Spinal cord (tissue), 10 donors: ENCODE data around the gene ADAMTSL1. TPM values are rescaled to one million over a fixed set of nuclear protein-coding genes. Genes with fewer than 3 reads are reported as not detected.

Source experiments
- DNase-seq, 6 donors: peaks; one replicate each; pipeline versions ENCODE4 v3.0.0 to v3.0.0-alpha.2; 2013 to 2015; ENCODE audit warnings: low spot score in 6 of 6, low read depth in 4 of 6
- H3K27ac ChIP-seq: one replicate; pipeline ENCODE4 v1.5.1; 2013; ENCODE audit warnings: low read depth, low read length, control low read depth
- H3K27me3 ChIP-seq: one replicate; pipeline ENCODE4 v1.6.1; 2013; ENCODE audit warnings: low read length; ENCODE audit not compliant: control insufficient read depth, insufficient read depth
- H3K36me3 ChIP-seq: one replicate; pipeline ENCODE4 v1.6.1; 2013; ENCODE audit warnings: low read length; ENCODE audit not compliant: control insufficient read depth, insufficient read depth
- H3K4me1 ChIP-seq: one replicate; pipeline ENCODE4 v1.6.1; 2013; ENCODE audit warnings: low read length; ENCODE audit not compliant: control insufficient read depth, insufficient read depth
- H3K4me3 ChIP-seq: one replicate; pipeline ENCODE4 v1.5.1; 2013; ENCODE audit warnings: low read depth, low read length, control low read depth
- H3K9me3 ChIP-seq: one replicate; pipeline ENCODE4 v1.6.1; 2013; ENCODE audit warnings: low read length; ENCODE audit not compliant: control insufficient read depth, insufficient read depth
- WGBS: methylation state at CpG from one replicate; pipeline ENCODE4 v1.1.5; 2013; ENCODE audit warnings: missing lambda C conversion rate; ENCODE audit not compliant: insufficient coverage; 5-methylcytosine and 5-hydroxymethylcytosine counted together
- polyA plus RNA-seq, 2 donors: library from polyadenylated mRNA; unstranded; fragments of 120-200 nt; gene quantifications; one replicate each; pipeline ENCODE4 v1.2.1, GENCODE V29; 2013; ENCODE audit not compliant: insufficient read length in 2 of 2
- total RNA-seq, 2 donors: library from RNA; depleted of rRNA in 1 of 2; stranded (reverse); fragments of 120-200 nt in 1 of 2; fragments of >200 nt in 1 of 2; gene quantifications; one replicate each; pipeline versions ENCODE4 v1.2.3 to v1.2.4, GENCODE V29; 2013 to 2014
- donor health status: healthy.

The ADAMTSL1 gene
- total and polyA plus RNA-seq, 4 donors: 21.7 to 35.3 (median 28.4) TPM

DNA sequence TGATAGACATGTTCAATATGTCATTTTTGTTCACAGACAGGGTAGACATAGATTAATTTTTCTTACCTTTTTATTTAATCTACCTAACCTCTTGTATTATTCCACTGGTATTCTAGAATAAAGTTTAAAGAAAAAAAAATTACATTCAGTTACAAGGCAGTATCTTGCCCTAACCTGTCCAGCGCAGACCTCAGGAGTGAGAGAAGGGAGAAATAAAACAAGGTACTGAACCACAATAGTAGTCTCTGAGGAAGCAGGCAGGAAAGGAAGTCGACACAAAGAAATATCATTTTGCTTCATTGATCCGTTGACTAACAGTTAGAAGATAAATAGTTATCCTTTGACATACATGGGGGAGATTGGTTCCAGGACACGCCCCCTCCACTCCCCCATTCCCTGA, 12.5 kb upstream of the ADAMTSL1 start:
- DNase-seq: no peak
- no peak overlapping the region for H3K4me3 ChIP-seq
- H3K27me3 ChIP-seq: no peaks in the 10 kb centered on the region
- H3K36me3 ChIP-seq: no peaks in the 10 kb centered on the region
- H3K27ac ChIP-seq: no peak overlapping the region
- whole genome bisulfite sequencing: 100% methylated on average over 1 of the region's 4 CpGs
- no peaks in the 10 kb centered on the region for H3K4me1 ChIP-seq
- H3K9me3 ChIP-seq: no peaks in the 10 kb centered on the region

DNA sequence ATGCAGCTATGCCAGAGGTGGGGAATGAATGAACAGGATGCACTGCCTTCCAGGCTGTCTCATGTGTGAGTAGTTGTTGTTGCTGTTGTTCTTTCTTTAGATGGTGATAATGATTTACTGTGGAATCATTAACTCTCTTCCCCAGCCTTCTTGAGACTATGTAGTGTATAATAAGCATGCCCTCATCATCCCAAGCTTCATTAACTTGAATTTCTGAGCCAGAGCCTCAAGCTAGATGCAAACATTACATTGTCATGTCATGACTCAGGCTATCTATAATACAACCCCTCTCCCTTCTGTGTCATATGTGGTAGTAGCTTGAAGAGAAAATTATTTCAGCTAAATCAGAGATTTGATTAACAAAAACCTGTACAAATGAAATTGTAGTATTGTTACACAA, 10.0 kb upstream of the ADAMTSL1 start:
- Histone ChIP-seq H3K36me3 (no peaks in the 10 kb centered on the region), H3K27ac (no peak overlapping the region), H3K4me3 (no peak overlapping the region), H3K27me3 (no peaks in the 10 kb centered on the region), H3K4me1 (no peaks in the 10 kb centered on the region), H3K9me3 (no peaks in the 10 kb centered on the region)
- DNase-seq: no peak

- no peaks in the 10 kb centered on the region for H3K27me3 ChIP-seq
These were observed 7.9 kb upstream of the ADAMTSL1 start for GRCh38 chr9:18466101-18466500.

GRCh38 chr9:18467696-18468095, 6.3 kb upstream of the ADAMTSL1 start:
- Histone ChIP-seq H3K4me1 (no peaks in the 10 kb centered on the region), H3K9me3 (no peaks in the 10 kb centered on the region), H3K27ac (no peak overlapping the region), H3K27me3 (no peaks in the 10 kb centered on the region), H3K4me3 (no peak overlapping the region), H3K36me3 (no peaks in the 10 kb centered on the region)
- no peak for DNase-seq
- no CpG with 5 or more reads among the region's 1 CpG for WGBS

More at GRCh38 chr9:18466101-18466500, 7.9 kb upstream of the ADAMTSL1 start:
- DNase-seq: no peak
- Histone ChIP-seq H3K4me3 (no peak overlapping the region), H3K9me3 (no peaks in the 10 kb centered on the region), H3K36me3 (no peaks in the 10 kb centered on the region), H3K4me1 (no peaks in the 10 kb centered on the region), H3K27ac (no peak overlapping the region)
- WGBS: no CpG with 5 or more reads among the region's 4 CpGs

DNA sequence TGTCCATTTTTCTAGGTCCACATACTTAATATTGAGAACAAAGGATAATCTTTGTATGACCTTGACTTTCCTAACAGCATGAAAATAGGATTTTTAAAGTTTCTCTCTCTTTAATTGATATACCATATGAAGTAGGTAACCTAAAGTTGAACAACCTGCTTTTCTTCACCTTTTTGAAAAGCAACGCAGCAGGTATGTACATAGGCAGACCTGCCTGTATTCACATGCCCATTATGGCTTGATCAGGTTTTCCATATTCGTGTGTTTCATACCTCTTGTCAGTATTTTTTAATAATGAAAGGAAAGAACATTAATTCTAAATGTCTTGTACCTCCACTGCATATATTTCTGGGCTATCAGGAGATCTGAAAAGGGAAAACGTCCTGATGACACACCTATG, 1.5 kb upstream of the ADAMTSL1 start:
- no CpG with 5 or more reads among the region's 3 CpGs for WGBS
- H3K36me3 ChIP-seq: no peaks in the 10 kb centered on the region
- DNase-seq: no peak
- no peaks in the 10 kb centered on the region for H3K27me3 ChIP-seq
- no peak overlapping the region for H3K4me3 ChIP-seq
- no peaks in the 10 kb centered on the region for H3K4me1 ChIP-seq
- no peaks in the 10 kb centered on the region for H3K9me3 ChIP-seq
- H3K27ac ChIP-seq: peak overlapping the region; percentile 4

- DNase-seq: peak in 1 of 6 donors; percentile 57
- H3K9me3 ChIP-seq: no peaks in the 10 kb centered on the region
- 50% methylated on average over 2 of the region's 4 CpGs for WGBS
- no peaks in the 10 kb centered on the region for H3K36me3 ChIP-seq
- H3K4me1 ChIP-seq: no peaks in the 10 kb centered on the region
- H3K27me3 ChIP-seq: no peaks in the 10 kb centered on the region
- peak overlapping the region; percentile 4 for H3K27ac ChIP-seq
- peak overlapping the region; percentile 51 for H3K4me3 ChIP-seq
These were observed 1.1 kb upstream of the ADAMTSL1 start for GRCh38 chr9:18472841-18473251.

DNA sequence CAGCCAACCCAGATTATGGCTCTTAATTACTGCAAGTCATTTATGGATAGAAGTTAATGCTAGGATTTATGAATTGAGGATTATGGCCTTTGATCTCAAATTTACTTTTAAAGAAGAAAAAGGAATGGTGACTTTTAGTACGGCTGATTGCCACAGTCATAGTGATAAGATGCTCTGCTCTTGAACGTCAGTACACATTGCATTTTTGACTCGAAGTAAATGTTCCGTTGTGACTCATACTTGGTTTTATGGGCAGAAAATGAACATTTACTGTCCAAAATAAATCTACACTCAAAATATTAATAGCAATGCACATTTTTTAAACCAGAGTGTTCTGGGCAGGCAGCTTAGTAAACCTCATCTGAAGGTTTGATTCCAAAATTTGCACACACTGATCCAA, 830 bp downstream of the ADAMTSL1 start:
- peak in 2 of 6 donors; percentile 31 to 71 for DNase-seq
- peak overlapping the region; percentile 51 for H3K4me3 ChIP-seq
- H3K27ac ChIP-seq: peak overlapping the region; percentile 81
- no CpG with 5 or more reads among the region's 4 CpGs for WGBS
- H3K4me1 ChIP-seq: peaks cover 3% of the 10 kb centered on the region
- no peaks in the 10 kb centered on the region for H3K9me3 ChIP-seq
- no peaks in the 10 kb centered on the region for H3K27me3 ChIP-seq
- no peaks in the 10 kb centered on the region for H3K36me3 ChIP-seq

- Histone ChIP-seq H3K9me3 (no peaks in the 10 kb centered on the region), H3K4me3 (no peak overlapping the region), H3K4me1 (peaks cover 3% of the 10 kb centered on the region), H3K36me3 (no peaks in the 10 kb centered on the region), H3K27me3 (no peaks in the 10 kb centered on the region), H3K27ac (no peak overlapping the region)
- peak in 2 of 6 donors; percentile 47 to 76 for DNase-seq
- WGBS: 60% methylated on average over 2 of the region's 5 CpGs
These were observed 3.2 kb downstream of the ADAMTSL1 start for GRCh38 chr9:18477121-18477660.

DNA sequence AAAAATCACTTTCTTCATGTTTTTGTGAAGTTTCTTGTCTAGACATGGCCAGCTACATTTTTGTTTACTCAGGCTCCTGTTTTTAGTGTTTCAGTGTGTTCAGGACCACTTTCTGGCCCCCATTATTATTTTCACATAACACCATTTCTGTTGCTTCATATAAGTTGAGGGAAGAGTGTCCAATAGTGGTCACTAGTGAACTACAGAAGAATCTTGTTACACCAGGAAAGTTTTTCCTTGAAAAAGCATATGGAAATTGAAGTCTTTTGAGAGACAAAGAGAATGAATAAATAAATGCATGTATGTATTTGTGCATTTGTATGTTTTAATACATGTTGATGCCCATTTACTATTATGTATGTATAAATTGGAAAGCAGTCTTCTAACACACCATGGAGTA, 3.8 kb downstream of the ADAMTSL1 start:
- Histone ChIP-seq H3K4me1 (peaks cover 3% of the 10 kb centered on the region), H3K27me3 (no peaks in the 10 kb centered on the region), H3K4me3 (no peak overlapping the region), H3K36me3 (no peaks in the 10 kb centered on the region), H3K9me3 (no peaks in the 10 kb centered on the region), H3K27ac (no peak overlapping the region)
- DNase-seq: peak in 1 of 6 donors; percentile 43

DNA sequence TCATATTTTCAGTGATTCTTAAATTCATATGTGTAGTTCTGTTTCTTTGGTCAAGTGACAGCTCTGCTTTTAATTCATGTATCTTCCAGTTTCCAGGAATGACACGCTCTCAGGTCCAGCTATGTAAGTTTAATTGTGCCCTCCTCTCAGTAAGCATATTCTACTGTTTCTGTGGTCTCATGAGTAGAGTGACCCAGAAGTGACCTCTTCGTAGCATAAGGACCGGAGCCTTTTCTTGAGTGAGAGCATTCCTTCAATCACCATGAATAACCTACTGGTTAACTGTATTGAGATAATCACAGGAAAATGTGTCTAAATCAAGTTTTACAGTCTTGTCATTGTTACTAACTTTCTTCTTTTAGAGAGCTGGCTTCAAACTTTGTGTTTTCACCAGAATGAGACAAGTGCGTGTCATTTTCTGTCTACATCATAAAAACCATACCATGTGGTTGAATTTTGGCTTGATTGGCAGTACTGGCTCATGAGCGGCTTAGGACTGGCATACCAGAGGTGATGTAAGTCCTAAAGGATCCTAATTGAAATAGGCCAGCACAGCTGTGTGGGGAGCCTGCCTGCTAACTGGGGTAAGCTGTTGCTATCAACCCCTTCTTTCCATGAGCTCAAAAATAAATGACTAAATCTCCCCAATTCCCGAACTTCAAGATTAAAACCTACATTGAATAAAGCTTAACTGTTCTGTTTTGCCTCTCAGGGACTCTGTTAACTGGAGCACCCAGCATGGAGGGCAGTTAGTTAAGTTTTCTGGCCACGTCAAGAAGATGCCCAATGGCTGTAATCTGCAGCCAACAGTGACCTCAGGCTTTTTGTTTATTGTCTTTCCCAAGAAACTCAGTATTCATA, 4.8 kb downstream of the ADAMTSL1 start:
- 66% methylated on average over 2 of the region's 7 CpGs for WGBS
- no peaks in the 10 kb centered on the region for H3K36me3 ChIP-seq
- no peaks in the 10 kb centered on the region for H3K9me3 ChIP-seq
- no peak for DNase-seq
- no peak overlapping the region for H3K27ac ChIP-seq
- no peaks in the 10 kb centered on the region for H3K27me3 ChIP-seq
- H3K4me1 ChIP-seq: peaks cover 3% of the 10 kb centered on the region
- H3K4me3 ChIP-seq: no peak overlapping the region
